Breast epithelium (tissue), 4 donors: ENCODE data around the gene KCNA2. TPM values are rescaled to one million over a fixed set of nuclear protein-coding genes. Genes with fewer than 3 reads are reported as not detected.

Source experiments
- DNase-seq, 2 donors: peaks; one replicate each; pipeline ENCODE4 v3.0.0-alpha.2; 2019; ENCODE audit warnings: low spot score in 2 of 2
- H3K27ac ChIP-seq, 2 donors: fragments of 200-600 bp; sonication (generic) in 1 of 2; one replicate each; pipeline ENCODE4 v1.5.1; 2016 to 2019; ENCODE audit warnings: mild to moderate bottlenecking in 1 of 2
- H3K27me3 ChIP-seq, 2 donors: fragments of 200-600 bp; sonication (generic) in 1 of 2; one replicate each; pipeline versions ENCODE4 v1.5.1 to v1.6.0; 2017 to 2019; ENCODE audit warnings: control low read depth in 1 of 2, mild to moderate bottlenecking in 1 of 2
- H3K36me3 ChIP-seq: fragments of 200-600 bp; one replicate; pipeline ENCODE4 v1.5.1; 2019
- H3K4me1 ChIP-seq, 2 donors: fragments of 200-600 bp; sonication (generic); one replicate each; pipeline ENCODE4 v1.5.1; 2016 to 2019; ENCODE audit warnings: control low read depth in 1 of 2
- H3K4me3 ChIP-seq, 3 donors: fragments of 200-600 bp; sonication (generic); 1 replicate in 2 of 3; 2 replicates in 1 of 3; pipeline ENCODE4 v1.5.1; 2016 to 2019; ENCODE audit warnings: mild to moderate bottlenecking in 3 of 3, moderate library complexity in 2 of 3
- H3K9me3 ChIP-seq, 2 donors: fragments of 200-600 bp; sonication (generic) in 1 of 2; one replicate each; pipeline ENCODE4 v1.5.1; 2016 to 2019; ENCODE audit warnings: control low read depth in 1 of 2
- POLR2A ChIP-seq: fragments of 450-650 bp; IDR thresholded peaks from one replicate; pipeline ENCODE4 v1.6.1; 2016; ENCODE audit warnings: antibody characterized with exemption, mild to moderate bottlenecking, moderate library complexity
- POLR2AphosphoS5 ChIP-seq, 3 donors: sonication (generic); formaldehyde crosslinking; IDR thresholded peaks; one replicate each; pipeline ENCODE4 v1.6.1; 2017; ENCODE audit warnings: antibody characterized with exemption in 3 of 3
- intact Hi-C: fragments of 100-400 bp; cut with DNase I; formaldehyde crosslinking; loops from one replicate; pipeline ENCODE4 v1.15.1; 2023; ENCODE audit warnings: low total_unique reads
- total RNA-seq, 3 donors: library from RNA; depleted of rRNA; stranded (reverse); fragments of >200 nt; gene quantifications; one replicate each; pipeline ENCODE4 v1.1.0, GENCODE V29; 2016
- TF ChIP-seq, protein P1 (sequence below), 3 donors: fragments of 450-650 bp; IDR thresholded peaks; one replicate each; pipeline ENCODE4 v1.5.1; 2016 to 2017; ENCODE audit warnings: antibody characterized with exemption in 3 of 3, mild to moderate bottlenecking in 3 of 3, moderate library complexity in 3 of 3

The KCNA2 gene
- total RNA-seq, 3 donors from 2014 or later = 0.33 to 13.8 (median 0.59) TPM

DNA sequence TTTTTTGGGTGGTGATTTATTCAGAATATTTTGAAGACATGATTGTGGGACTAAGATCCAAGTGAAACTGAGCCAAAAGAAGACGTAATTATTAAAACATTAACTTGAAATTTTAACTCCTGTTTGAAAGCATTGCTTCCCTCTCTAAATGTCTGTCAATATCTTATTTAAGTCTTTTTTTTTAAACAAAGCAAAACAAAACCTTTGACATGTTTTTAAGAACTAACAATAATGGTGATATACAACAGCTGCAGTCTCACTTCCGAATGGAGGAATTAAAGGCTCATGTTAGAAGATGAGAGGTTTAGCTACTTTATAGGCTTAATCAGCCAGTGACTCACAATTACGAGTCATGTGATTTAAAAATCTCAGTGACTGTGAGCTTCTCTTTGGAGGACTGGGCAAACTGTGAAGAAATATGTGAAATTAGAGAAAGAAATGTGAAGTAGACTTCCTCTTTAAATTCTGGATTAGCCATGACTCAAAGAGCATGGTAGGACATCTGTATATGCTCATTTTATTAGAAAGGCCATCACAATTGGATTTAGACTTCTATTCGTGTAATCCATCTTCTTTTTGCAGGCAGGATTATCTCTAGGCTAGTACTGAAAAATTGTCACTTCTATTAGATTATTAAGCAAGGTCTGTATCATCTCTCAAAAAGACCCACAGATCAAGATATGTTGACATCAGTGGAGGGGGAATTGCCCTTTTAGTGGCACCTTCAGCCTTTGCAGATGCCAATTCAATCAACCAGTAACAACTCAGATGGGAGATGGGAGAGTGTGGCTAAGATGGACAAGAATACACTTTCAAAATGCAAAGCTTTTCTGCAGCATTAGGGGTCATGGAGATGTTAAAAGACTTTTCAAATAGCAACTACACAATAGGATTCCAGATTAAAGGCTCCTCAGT is 39.9 kb upstream of the KCNA2 start:
- H3K9me3 ChIP-seq = no peaks in the 10 kb centered on the region
- H3K27ac ChIP-seq = no peak overlapping the region
- no peak overlapping the region for H3K4me3 ChIP-seq
- H3K4me1 ChIP-seq = no peaks in the 10 kb centered on the region
- no peaks in the 10 kb centered on the region for H3K36me3 ChIP-seq
- no peak for DNase-seq
- intact Hi-C loops = no loop called here
- TF ChIP-seq POLR2AphosphoS5 (IDR thresholded peaks at IDR 0.05) = no peak
- H3K27me3 ChIP-seq = no peaks in the 10 kb centered on the region

DNA sequence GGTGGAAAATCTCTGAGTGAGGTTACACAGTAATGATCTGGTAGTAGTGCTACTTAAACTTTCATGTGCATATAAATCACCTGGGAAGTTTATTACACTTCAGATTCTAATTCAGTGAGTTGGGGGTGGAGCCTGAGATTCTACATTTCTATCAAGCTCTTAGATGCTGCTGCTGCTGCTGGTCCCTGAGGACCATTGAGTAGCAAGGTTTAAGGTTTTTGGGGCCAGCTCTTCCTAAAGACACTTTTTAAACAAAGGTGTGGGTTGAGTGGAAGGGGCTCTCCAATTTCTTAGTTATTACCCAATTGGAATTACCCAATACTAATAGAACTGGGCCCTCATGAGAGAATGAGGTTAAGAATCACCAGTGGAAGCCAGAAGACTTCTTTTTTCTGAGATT is 39.1 kb upstream of the KCNA2 start:
- no peaks in the 10 kb centered on the region for H3K9me3 ChIP-seq
- intact Hi-C loops = no loop called here
- no peaks in the 10 kb centered on the region for H3K4me1 ChIP-seq
- no peak overlapping the region for H3K4me3 ChIP-seq
- TF ChIP-seq, protein P1, sequence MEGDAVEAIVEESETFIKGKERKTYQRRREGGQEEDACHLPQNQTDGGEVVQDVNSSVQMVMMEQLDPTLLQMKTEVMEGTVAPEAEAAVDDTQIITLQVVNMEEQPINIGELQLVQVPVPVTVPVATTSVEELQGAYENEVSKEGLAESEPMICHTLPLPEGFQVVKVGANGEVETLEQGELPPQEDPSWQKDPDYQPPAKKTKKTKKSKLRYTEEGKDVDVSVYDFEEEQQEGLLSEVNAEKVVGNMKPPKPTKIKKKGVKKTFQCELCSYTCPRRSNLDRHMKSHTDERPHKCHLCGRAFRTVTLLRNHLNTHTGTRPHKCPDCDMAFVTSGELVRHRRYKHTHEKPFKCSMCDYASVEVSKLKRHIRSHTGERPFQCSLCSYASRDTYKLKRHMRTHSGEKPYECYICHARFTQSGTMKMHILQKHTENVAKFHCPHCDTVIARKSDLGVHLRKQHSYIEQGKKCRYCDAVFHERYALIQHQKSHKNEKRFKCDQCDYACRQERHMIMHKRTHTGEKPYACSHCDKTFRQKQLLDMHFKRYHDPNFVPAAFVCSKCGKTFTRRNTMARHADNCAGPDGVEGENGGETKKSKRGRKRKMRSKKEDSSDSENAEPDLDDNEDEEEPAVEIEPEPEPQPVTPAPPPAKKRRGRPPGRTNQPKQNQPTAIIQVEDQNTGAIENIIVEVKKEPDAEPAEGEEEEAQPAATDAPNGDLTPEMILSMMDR (IDR thresholded peaks at IDR 0.05) = no peak
- TF ChIP-seq POLR2A (no peak), POLR2AphosphoS5 (IDR thresholded peaks at IDR 0.05) (no peak)
- no peak overlapping the region for H3K27ac ChIP-seq
- DNase-seq = no peak
- H3K27me3 ChIP-seq = no peaks in the 10 kb centered on the region
- no peaks in the 10 kb centered on the region for H3K36me3 ChIP-seq

DNA sequence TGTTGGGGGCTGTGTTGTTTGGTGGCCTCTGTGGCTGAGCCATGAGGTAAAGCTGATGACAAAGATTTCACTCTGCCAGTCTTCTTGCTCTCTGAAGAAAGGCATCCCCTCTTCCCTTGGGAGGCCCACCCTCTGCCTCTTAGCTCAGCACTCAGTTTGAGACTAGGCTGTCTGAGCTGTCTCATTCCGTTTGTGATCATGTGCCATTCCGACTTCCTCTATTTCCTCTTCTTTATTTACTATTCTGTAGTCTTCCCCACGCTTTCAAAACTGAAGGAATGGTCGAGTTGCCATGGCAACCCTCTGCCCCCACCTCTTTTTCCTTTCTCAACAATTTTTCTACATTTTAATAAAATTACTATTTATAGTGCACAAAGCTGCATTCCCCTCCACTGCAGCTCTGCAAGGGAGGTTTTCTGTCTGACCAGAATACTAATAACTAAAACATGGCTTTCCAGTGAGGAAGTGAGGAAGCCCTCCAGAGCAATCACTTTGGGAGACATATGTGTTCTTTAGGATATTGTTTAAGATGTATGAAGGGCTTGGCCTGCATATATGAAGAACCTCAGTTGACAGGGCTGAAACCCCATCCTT is 37.8 kb upstream of the KCNA2 start:
- intact Hi-C loops = no loop called here
- Histone ChIP-seq H3K4me1 (no peaks in the 10 kb centered on the region), H3K4me3 (no peak overlapping the region), H3K27me3 (no peaks in the 10 kb centered on the region), H3K9me3 (no peaks in the 10 kb centered on the region), H3K27ac (no peak overlapping the region), H3K36me3 (no peaks in the 10 kb centered on the region)
- no peak for TF ChIP-seq POLR2AphosphoS5 (IDR thresholded peaks at IDR 0.05)
- TF ChIP-seq, protein P1 (IDR thresholded peaks at IDR 0.05) = no peak
- no peak for TF ChIP-seq POLR2A
- no peak for DNase-seq

DNA sequence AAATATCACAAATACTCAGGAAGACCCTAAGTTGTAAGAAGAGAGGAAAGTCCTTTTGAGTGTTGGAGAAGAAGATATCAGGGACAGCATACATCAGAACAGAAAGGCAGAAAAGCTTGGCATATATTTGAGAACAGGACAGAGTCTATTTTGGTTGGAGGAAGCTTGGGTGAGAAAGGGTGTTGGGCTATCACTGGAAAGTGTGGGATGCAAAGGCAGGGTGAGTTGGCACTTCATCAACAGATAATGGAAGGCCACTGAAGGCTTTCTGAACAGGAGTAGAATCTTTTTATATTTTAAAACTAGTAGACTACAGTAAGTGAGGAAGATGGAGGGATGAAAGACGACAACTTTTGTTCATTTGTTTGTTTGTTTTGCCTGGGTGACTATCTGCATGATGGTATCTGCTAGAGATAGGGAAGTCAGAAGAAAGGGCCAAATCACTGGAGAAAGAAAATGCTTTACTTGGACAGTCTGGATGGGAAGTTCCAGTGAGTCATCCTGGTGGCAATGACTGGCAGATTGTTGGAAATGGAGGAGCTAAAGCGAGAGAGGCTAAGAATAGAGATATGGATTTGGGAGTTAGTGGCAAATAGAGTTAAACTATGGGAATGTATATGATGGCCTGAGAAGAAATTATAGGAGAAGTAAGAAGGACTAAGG is 33.7 kb upstream of the KCNA2 start:
- no peak overlapping the region for H3K4me3 ChIP-seq
- no peaks in the 10 kb centered on the region for H3K27me3 ChIP-seq
- intact Hi-C loops = loop anchor here (5.0 kb wide), 1 partner anchor 132 kb away; no protein-coding TSS in a partner anchor
- H3K4me1 ChIP-seq = no peaks in the 10 kb centered on the region
- TF ChIP-seq, protein P1 (IDR thresholded peaks at IDR 0.05) = no peak
- TF ChIP-seq POLR2A (no peak), POLR2AphosphoS5 (IDR thresholded peaks at IDR 0.05) (no peak)
- DNase-seq = no peak
- H3K36me3 ChIP-seq = no peaks in the 10 kb centered on the region
- H3K27ac ChIP-seq = no peak overlapping the region
- no peaks in the 10 kb centered on the region for H3K9me3 ChIP-seq

DNA sequence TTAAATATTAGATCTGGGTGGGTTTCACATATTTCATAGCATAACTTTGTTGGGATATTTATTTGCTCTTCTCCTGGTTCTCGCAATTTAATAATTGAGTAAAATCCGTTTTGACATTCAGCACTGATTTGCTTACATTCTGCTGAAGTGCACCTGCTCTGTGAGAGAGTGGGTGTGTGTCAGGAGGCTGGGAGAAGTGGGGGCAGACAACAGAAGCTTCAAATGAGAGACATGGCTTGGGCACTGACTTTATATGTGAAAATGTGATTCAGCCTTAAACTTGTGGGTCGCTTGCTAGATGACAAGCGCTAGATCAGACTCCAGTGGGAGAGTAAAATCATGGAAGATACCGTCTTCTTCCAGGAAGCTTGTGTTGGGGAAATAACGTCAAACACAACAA is 32.4 kb upstream of the KCNA2 start:
- Histone ChIP-seq H3K4me1 (no peaks in the 10 kb centered on the region), H3K4me3 (no peak overlapping the region), H3K36me3 (no peaks in the 10 kb centered on the region), H3K9me3 (no peaks in the 10 kb centered on the region), H3K27me3 (no peaks in the 10 kb centered on the region), H3K27ac (no peak overlapping the region)
- no peak for TF ChIP-seq POLR2A
- TF ChIP-seq, protein P1 (IDR thresholded peaks at IDR 0.05) = no peak
- no peak for TF ChIP-seq POLR2AphosphoS5 (IDR thresholded peaks at IDR 0.05)
- DNase-seq = no peak
- intact Hi-C loops = loop anchor here (5.0 kb wide), 1 partner anchor 134 kb away; no protein-coding TSS in a partner anchor
